H1 (cell line): ENCODE results near the gene PROK2. TPM values are rescaled to one million over a fixed set of nuclear protein-coding genes. Genes with fewer than 3 reads are reported as not detected.

Source experiments
- BRCA1 ChIP-seq: IDR thresholded peaks from 2 replicates; pipeline ENCODE4 v1.6.1; 2012; ENCODE audit warnings: low read depth, low read length, improper control_type of control experiment
- polyA plus RNA-seq, 7 experiments: library from polyadenylated mRNA; depleted of rRNA in 3 of 7; stranded (reverse) in 5 of 7; unstranded in 2 of 7; fragments of >200 nt in 5 of 7; fragments of 200-250 nt in 2 of 7; gene quantifications; 1 replicate in 5 of 7; 2 replicates in 1 of 7; 4 replicates in 1 of 7; pipeline versions ENCODE4 v1.2.1 to v1.2.3, GENCODE V29; 2011 to 2013; ENCODE audit warnings: missing spikeins in 2 of 7, mixed read lengths in 2 of 7
- total RNA-seq: library from RNA; stranded (reverse); fragmentation: NEBNext Ultra II Directional; extraction: Animal tissue kit (Norgen Biotek cat#: 25700); gene quantifications from 2 replicates; pipeline ENCODE4 v1.2.1, GENCODE V29; 2021

The PROK2 gene
- total and polyA plus RNA-seq, 2 of the 8 experiments (the other 6 are each of a cell fraction or from before 2014, with no cell fraction given) = 0.50 to 1.8 TPM

DNA sequence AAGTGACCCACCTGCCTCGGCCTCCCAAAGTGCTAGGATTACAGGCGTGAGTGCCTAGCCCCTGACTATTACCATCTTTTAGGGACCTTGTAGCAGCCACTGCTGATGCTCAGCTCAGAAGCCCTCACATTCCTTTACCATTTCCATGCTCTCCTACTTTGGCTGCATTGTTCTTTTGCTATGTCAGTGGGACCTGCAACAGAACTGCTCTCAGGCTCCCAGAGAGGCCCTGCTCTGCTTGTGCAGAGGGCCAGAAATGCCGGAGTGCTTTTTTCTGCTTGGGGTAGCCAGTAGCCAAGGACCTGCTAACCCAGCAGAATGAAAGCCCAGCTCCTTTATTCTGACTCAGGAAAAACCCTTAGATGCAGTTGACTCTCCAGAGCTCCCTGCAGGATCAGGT, 18.3 kb upstream of the PROK2 start (continued):
- no peak for TF ChIP-seq BRCA1
